Epithelial cell of esophagus (primary cell): Measurements from ENCODE around the gene AHCYL2.

Source experiments
- DNase-seq: peaks from one replicate; pipeline ENCODE4 v3.0.0; 2010; ENCODE audit warnings: low read depth
- H3K4me3 ChIP-seq: 2 replicates; pipeline ENCODE4 v1.5.1; 2011; ENCODE audit warnings: mild to moderate bottlenecking, low read length, control low read depth
- TF ChIP-seq, protein P1 (sequence below): IDR thresholded peaks from 2 replicates; pipeline ENCODE4 v1.5.1; 2011; ENCODE audit warnings: low read depth, mild to moderate bottlenecking, low read length, control low read depth, inconsistent platforms; ENCODE audit not compliant: insufficient read depth; ENCODE audit errors: missing control alignments

The AHCYL2 gene

DNA sequence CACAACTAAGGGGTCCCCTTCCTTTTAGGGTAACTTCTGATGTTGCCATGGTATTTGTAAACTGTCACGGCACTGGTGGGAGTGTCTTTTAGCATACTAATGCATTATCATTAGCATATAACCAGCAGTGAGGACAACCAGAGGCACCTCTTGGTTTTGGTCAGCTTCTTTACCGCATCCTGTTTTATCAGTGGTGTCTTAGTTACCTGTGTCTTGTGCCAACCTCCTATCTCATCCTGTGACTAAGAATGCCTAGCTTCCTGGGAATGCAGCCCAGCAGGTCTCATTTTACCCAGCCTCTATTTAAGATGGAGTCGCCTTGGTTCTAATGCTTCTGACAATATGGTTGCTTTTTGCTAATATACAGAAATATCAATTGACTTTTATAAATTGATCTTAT lies 54.9 kb downstream of the AHCYL2 start:
- TF ChIP-seq, protein P1, sequence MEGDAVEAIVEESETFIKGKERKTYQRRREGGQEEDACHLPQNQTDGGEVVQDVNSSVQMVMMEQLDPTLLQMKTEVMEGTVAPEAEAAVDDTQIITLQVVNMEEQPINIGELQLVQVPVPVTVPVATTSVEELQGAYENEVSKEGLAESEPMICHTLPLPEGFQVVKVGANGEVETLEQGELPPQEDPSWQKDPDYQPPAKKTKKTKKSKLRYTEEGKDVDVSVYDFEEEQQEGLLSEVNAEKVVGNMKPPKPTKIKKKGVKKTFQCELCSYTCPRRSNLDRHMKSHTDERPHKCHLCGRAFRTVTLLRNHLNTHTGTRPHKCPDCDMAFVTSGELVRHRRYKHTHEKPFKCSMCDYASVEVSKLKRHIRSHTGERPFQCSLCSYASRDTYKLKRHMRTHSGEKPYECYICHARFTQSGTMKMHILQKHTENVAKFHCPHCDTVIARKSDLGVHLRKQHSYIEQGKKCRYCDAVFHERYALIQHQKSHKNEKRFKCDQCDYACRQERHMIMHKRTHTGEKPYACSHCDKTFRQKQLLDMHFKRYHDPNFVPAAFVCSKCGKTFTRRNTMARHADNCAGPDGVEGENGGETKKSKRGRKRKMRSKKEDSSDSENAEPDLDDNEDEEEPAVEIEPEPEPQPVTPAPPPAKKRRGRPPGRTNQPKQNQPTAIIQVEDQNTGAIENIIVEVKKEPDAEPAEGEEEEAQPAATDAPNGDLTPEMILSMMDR: no peak

DNA sequence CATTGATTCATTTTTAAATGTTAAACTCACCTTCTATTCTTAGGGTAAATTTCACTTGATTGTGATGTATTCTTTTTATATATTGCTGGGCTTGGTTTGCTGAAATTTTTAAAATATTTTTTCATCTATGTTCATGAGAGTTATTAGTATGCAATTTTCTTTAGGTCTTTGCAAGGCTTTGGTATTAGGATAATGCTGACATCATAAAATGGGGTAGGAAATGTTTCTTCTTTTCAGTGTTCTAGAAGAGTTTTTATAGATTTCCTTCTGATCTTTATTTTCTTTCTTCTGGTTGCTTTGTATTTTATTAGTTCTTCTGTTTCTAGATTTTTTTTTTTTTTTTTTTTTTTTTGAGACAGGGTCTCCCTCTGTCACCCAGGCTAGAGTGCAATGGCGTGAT lies 56.3 kb downstream of the AHCYL2 start:
- TF ChIP-seq, protein P1: no peak
- no peak overlapping the region for H3K4me3 ChIP-seq
- no peak for DNase-seq

More for the DNA sequence above, 54.9 kb downstream of the AHCYL2 start:
- peak; percentile 82 for DNase-seq
- H3K4me3 ChIP-seq: no peak overlapping the region

DNA sequence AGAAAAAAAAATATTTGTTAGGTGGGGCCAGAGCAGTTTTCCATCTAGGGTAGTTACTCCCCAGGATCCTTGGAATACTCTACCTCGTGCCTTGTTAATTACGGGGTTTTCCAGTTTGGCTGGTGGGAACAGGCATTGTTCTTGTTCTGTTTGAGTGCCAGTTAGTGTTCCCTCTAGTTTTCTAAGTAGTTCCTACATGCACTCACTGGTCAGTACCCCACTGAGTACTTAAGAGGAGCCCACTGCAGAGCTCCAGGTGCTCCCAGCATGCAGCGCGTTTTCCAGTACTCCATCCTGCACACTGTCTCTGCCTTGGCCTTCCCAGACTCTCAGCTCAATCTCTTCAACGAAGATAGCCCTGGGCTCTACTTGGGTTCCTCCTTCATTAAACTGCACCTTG lies 58.0 kb downstream of the AHCYL2 start:
- no peak overlapping the region for H3K4me3 ChIP-seq
- no peak for DNase-seq
- TF ChIP-seq, protein P1: no peak

DNA sequence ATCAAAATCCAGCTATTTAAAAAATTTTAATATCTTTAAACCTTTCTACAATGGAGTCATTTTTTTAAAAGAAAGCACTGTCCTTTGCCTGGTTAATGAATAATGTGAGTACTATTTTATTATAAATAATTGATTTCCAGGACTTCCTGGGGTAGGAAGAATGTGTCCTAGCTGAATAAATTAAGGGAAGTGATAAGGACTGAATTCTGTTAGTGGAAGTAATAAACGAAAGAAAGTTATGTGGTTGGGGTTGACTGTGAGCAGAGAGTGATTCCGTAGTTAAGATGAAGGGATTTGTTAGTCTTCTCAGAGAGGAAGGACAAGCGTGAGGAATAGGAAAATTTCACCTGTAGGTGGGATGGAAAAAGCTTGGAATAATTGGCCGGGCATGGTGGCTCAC lies 59.1 kb downstream of the AHCYL2 start:
- DNase-seq: no peak
- H3K4me3 ChIP-seq: no peak overlapping the region
- TF ChIP-seq, protein P1: no peak

DNA sequence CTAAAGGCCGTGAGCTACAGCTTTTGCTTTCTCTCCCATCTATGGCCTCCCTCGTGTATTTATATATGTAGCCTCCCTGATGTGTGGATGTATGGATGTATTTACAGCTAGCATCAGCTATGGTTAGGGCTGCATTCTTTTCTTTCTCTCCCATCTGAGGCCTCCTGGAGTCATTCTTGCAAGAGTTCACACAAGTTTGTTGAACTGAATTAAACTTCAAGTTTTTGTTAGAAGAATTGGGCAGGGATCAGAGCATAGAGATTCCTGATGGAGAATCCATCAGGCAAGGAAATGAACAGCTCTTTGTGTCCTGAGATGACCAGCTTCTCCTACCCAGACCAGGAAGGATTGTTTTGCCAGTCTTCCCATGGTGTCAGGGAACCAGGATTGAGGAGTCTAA lies 60.3 kb downstream of the AHCYL2 start:
- TF ChIP-seq, protein P1: no peak
- DNase-seq: no peak

DNA sequence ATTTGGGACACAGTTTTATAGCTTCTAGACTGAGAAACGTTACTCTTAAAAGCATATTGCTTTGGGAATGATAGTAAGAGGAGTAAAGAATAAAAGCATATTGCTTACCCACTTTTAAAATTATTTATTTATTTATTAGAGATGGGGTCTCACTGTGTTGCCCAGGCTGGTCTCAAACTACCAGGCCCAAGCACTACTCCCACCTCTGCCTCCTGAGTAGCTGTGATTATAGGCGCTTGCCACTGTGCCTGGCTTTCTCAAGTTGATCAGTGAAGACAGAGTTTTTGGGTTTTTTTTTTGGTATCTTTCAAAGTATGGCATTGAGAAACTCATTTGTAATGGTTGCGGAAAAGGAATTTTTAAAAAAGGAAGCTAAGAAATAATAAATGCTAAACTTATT lies 68.0 kb downstream of the AHCYL2 start:
- no peak overlapping the region for H3K4me3 ChIP-seq
- DNase-seq: no peak

More for the DNA sequence above, 60.3 kb downstream of the AHCYL2 start:
- H3K4me3 ChIP-seq: no peak overlapping the region

DNA sequence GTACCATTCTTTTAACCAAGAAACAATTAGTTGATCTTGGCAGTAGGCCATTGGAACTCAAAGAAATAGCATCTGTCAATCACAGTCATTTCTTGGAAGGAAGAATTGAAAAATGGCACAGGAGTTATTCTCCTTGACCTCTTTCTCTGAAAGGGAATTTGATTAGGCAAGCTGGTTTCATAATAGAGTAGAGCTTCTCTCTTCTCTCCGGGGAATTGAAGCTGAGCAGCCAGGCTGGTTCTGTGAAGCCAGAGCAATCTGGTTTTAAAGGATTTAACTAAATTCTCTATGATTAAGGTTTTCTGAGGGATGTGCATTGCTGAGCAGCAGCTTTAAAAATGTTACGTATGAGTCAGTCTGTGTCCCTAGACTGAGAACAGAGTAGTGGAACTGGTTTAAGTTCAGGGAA lies 70.2 kb downstream of the AHCYL2 start:
- peak; percentile 78 for DNase-seq
- H3K4me3 ChIP-seq: no peak overlapping the region
- TF ChIP-seq, protein P1: no peak

More for the DNA sequence above, 68.0 kb downstream of the AHCYL2 start:
- TF ChIP-seq, protein P1: no peak
